SK-N-SH treated with all-trans-retinoic acid at 6 μM for 48 hours (cell line): Measurements from ENCODE around the gene SMIM9.

Source experiments
- ATAC-seq: fragments of 200-7000 bp; cut with Tn5 transposase; 3 replicates; pipeline ENCODE4 v1.9.1; 2020; ENCODE audit warnings: mild to moderate bottlenecking, moderate library complexity
- ARNTL ChIP-seq: fragments of 450-650 bp; formaldehyde crosslinking; IDR thresholded peaks from 2 replicates; pipeline ENCODE4 v1.5.0; 2020; ENCODE audit warnings: low read depth, mild to moderate bottlenecking, moderate library complexity, borderline replicate concordance
- BACH2 ChIP-seq: fragments of 250-450 bp; sonication (Bioruptor Pico); IDR thresholded peaks from 2 replicates; pipeline ENCODE4 v1.9.0; 2021; ENCODE audit warnings: mild to moderate bottlenecking, borderline replicate concordance
- CREB5 ChIP-seq: fragments of 250-450 bp; sonication (Bioruptor Pico); IDR thresholded peaks from 2 replicates; pipeline ENCODE4 v1.5.1; 2020; ENCODE audit warnings: low read depth, mild to moderate bottlenecking, moderate library complexity
- CSDC2 ChIP-seq: fragments of 250-450 bp; sonication (Bioruptor Pico); IDR thresholded peaks from 2 replicates; pipeline ENCODE4 v1.5.0; 2020; ENCODE audit warnings: mild to moderate bottlenecking, moderate library complexity
- ESRRG ChIP-seq: fragments of 250-450 bp; sonication (Bioruptor Pico); IDR thresholded peaks from 2 replicates; pipeline ENCODE4 v1.6.1; 2021; ENCODE audit warnings: mild to moderate bottlenecking
- GLIS3 ChIP-seq: fragments of 250-450 bp; sonication (Bioruptor Pico); IDR thresholded peaks from 2 replicates; pipeline ENCODE4 v1.5.0; 2020; ENCODE audit warnings: mild to moderate bottlenecking, moderate library complexity
- ISL1 ChIP-seq: fragments of 250-450 bp; sonication (Bioruptor Pico); IDR thresholded peaks from 2 replicates; pipeline ENCODE4 v2.1.2; 2022; ENCODE audit warnings: mild to moderate bottlenecking, moderate library complexity
- OSR1 ChIP-seq: fragments of 250-450 bp; sonication (Bioruptor Pico); IDR thresholded peaks from 2 replicates; pipeline ENCODE4 v1.8.0; 2022; ENCODE audit warnings: moderate library complexity, mild to moderate bottlenecking, inconsistent platforms
- PPARA ChIP-seq: fragments of 250-450 bp; sonication (Bioruptor Pico); IDR thresholded peaks from 2 replicates; pipeline ENCODE4 v1.5.0; 2020; ENCODE audit warnings: mild to moderate bottlenecking, borderline replicate concordance
- RARB ChIP-seq: fragments of 250-450 bp; sonication (Bioruptor Pico); IDR thresholded peaks from 2 replicates; pipeline ENCODE4 v1.8.0; 2021; ENCODE audit warnings: mild to moderate bottlenecking, moderate library complexity
- SNAI2 ChIP-seq: fragments of 250-450 bp; sonication (Bioruptor Pico); IDR thresholded peaks from 2 replicates; pipeline ENCODE4 v1.5.0; 2020; ENCODE audit warnings: mild to moderate bottlenecking, moderate library complexity
- TCF4 ChIP-seq: fragments of 250-450 bp; sonication (Bioruptor Pico); IDR thresholded peaks from 2 replicates; pipeline ENCODE4 v1.8.0; 2021; ENCODE audit warnings: mild to moderate bottlenecking, moderate library complexity, borderline replicate concordance
- TOX ChIP-seq: fragments of 250-450 bp; sonication (Bioruptor Pico); IDR thresholded peaks from 2 replicates; pipeline ENCODE4 v1.8.0; 2021; ENCODE audit warnings: mild to moderate bottlenecking, moderate library complexity, borderline replicate concordance
- ZC3H10 ChIP-seq: fragments of 250-450 bp; sonication (Bioruptor Pico); IDR thresholded peaks from 2 replicates; pipeline ENCODE4 v1.5.1; 2021; ENCODE audit warnings: mild to moderate bottlenecking, moderate library complexity
- ZFP3 ChIP-seq: fragments of 250-450 bp; sonication (Bioruptor Pico); IDR thresholded peaks from 2 replicates; pipeline ENCODE4 v1.5.0; 2020; ENCODE audit warnings: mild to moderate bottlenecking, moderate library complexity
- ZFP30 ChIP-seq: fragments of 450-650 bp; formaldehyde crosslinking; IDR thresholded peaks from 2 replicates; pipeline ENCODE4 v1.5.0; 2022; ENCODE audit warnings: mild to moderate bottlenecking, moderate library complexity
- ZNF565 ChIP-seq: fragments of 450-650 bp; formaldehyde crosslinking; conservative IDR thresholded peaks from 2 replicates; pipeline ENCODE4 v1.5.0; 2020; ENCODE audit warnings: low read depth, mild to moderate bottlenecking, moderate library complexity
- ZNF70 ChIP-seq: fragments of 450-650 bp; formaldehyde crosslinking; IDR thresholded peaks from 2 replicates; pipeline ENCODE4 v1.5.0; 2020; ENCODE audit warnings: mild to moderate bottlenecking, moderate library complexity
- TF ChIP-seq, protein P1 (sequence below): fragments of 250-450 bp; sonication (Bioruptor Pico); IDR thresholded peaks from 2 replicates; pipeline ENCODE4 v1.8.0; 2021; ENCODE audit warnings: low read depth, mild to moderate bottlenecking, moderate library complexity, borderline replicate concordance
- TF ChIP-seq, protein P2 (sequence below): fragments of 250-450 bp; sonication (Bioruptor Pico); IDR thresholded peaks from 2 replicates; pipeline ENCODE4 v1.5.0; 2020; ENCODE audit warnings: mild to moderate bottlenecking, moderate library complexity
- TF ChIP-seq, protein P3 (sequence below): fragments of 250-450 bp; sonication (Bioruptor Pico); IDR thresholded peaks from 2 replicates; pipeline ENCODE4 v1.8.0; 2020; ENCODE audit warnings: mild to moderate bottlenecking, moderate library complexity, borderline replicate concordance

Gene SMIM9

GRCh38 chrX:154802947-154803346, 31.5 kb downstream of the SMIM9 start:
- ATAC-seq: no peak
- TF ChIP-seq ARNTL (CRISPR knock-in tag) (no peak), OSR1 (CRISPR knock-in tag) (no peak), ZFP3 (CRISPR knock-in tag) (no peak), ZC3H10 (CRISPR knock-in tag) (no peak), TCF4 (CRISPR knock-in tag) (no peak), ISL1 (no peak), TOX (CRISPR knock-in tag) (no peak), SNAI2 (CRISPR knock-in tag) (no peak), ZFP30 (no peak)
- TF ChIP-seq, protein P1, sequence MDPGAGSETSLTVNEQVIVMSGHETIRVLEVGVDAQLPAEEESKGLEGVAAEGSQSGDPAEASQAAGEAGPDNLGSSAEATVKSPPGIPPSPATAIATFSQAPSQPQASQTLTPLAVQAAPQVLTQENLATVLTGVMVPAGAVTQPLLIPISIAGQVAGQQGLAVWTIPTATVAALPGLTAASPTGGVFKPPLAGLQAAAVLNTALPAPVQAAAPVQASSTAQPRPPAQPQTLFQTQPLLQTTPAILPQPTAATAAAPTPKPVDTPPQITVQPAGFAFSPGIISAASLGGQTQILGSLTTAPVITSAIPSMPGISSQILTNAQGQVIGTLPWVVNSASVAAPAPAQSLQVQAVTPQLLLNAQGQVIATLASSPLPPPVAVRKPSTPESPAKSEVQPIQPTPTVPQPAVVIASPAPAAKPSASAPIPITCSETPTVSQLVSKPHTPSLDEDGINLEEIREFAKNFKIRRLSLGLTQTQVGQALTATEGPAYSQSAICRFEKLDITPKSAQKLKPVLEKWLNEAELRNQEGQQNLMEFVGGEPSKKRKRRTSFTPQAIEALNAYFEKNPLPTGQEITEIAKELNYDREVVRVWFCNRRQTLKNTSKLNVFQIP: no peak
- TF ChIP-seq, protein P2, sequence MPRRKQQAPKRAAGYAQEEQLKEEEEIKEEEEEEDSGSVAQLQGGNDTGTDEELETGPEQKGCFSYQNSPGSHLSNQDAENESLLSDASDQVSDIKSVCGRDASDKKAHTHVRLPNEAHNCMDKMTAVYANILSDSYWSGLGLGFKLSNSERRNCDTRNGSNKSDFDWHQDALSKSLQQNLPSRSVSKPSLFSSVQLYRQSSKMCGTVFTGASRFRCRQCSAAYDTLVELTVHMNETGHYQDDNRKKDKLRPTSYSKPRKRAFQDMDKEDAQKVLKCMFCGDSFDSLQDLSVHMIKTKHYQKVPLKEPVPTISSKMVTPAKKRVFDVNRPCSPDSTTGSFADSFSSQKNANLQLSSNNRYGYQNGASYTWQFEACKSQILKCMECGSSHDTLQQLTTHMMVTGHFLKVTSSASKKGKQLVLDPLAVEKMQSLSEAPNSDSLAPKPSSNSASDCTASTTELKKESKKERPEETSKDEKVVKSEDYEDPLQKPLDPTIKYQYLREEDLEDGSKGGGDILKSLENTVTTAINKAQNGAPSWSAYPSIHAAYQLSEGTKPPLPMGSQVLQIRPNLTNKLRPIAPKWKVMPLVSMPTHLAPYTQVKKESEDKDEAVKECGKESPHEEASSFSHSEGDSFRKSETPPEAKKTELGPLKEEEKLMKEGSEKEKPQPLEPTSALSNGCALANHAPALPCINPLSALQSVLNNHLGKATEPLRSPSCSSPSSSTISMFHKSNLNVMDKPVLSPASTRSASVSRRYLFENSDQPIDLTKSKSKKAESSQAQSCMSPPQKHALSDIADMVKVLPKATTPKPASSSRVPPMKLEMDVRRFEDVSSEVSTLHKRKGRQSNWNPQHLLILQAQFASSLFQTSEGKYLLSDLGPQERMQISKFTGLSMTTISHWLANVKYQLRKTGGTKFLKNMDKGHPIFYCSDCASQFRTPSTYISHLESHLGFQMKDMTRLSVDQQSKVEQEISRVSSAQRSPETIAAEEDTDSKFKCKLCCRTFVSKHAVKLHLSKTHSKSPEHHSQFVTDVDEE (CRISPR knock-in tag): no peak

DNA sequence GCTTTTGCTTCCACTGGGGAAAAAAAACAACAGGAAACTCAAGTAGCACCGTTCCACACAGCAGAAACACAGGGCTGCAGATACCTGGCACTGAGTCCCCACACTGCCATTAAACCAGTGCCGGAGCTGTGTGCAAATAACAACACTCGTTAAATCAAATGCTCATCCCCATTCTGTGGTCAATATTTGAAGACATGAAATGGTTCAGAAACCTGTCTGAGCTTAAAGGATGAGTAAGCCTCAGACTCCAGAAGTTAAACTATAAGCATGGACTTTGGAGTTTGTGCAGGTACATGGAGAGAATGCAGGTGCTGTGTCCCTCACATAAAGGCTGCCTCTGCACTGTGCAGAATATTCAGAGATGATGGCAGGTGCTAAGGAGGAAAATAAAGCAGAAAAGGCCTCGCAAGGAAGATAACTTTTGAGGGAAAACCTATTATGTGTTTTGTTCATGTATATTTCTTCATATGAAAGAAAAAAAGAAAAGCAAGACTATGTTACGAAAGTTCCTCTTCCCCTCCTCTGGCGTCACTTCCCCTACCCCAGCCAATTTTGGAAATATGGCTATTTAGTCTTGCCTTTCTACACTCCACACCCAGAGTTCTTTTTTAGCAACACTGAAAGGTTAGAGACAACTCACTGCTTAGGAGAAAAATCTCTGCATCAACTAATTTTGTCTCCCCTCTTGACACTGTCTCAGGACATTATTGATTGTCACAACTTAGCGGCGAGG, 33.8 kb downstream of the SMIM9 start:
- no peak for ATAC-seq
- TF ChIP-seq ISL1 (no peak), CSDC2 (CRISPR knock-in tag) (no peak), RARB (CRISPR knock-in tag) (no peak), ZNF565 (CRISPR knock-in tag) (no peak), OSR1 (CRISPR knock-in tag) (no peak), GLIS3 (CRISPR knock-in tag) (no peak), CREB5 (CRISPR knock-in tag) (no peak), ZFP3 (CRISPR knock-in tag) (no peak), ARNTL (CRISPR knock-in tag) (no peak), BACH2 (CRISPR knock-in tag) (no peak), ZC3H10 (CRISPR knock-in tag) (no peak), PPARA (CRISPR knock-in tag) (no peak), ZNF70 (CRISPR knock-in tag) (no peak), TCF4 (CRISPR knock-in tag) (no peak), TOX (CRISPR knock-in tag) (no peak), ZFP30 (no peak), ESRRG (CRISPR knock-in tag) (no peak)
- TF ChIP-seq, protein P1: no peak
- TF ChIP-seq, protein P2 (CRISPR knock-in tag): no peak
- TF ChIP-seq, protein P3, sequence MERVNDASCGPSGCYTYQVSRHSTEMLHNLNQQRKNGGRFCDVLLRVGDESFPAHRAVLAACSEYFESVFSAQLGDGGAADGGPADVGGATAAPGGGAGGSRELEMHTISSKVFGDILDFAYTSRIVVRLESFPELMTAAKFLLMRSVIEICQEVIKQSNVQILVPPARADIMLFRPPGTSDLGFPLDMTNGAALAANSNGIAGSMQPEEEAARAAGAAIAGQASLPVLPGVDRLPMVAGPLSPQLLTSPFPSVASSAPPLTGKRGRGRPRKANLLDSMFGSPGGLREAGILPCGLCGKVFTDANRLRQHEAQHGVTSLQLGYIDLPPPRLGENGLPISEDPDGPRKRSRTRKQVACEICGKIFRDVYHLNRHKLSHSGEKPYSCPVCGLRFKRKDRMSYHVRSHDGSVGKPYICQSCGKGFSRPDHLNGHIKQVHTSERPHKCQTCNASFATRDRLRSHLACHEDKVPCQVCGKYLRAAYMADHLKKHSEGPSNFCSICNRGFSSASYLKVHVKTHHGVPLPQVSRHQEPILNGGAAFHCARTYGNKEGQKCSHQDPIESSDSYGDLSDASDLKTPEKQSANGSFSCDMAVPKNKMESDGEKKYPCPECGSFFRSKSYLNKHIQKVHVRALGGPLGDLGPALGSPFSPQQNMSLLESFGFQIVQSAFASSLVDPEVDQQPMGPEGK (CRISPR knock-in tag): no peak
